ENCODE measurements around the gene KCND1.
"Not testable (repeated sequence)": the region's sequence is repeated elsewhere in the genome, so short reads cannot be mapped to it uniquely, and the experiment has no call there.

The KCND1 gene

DNA sequence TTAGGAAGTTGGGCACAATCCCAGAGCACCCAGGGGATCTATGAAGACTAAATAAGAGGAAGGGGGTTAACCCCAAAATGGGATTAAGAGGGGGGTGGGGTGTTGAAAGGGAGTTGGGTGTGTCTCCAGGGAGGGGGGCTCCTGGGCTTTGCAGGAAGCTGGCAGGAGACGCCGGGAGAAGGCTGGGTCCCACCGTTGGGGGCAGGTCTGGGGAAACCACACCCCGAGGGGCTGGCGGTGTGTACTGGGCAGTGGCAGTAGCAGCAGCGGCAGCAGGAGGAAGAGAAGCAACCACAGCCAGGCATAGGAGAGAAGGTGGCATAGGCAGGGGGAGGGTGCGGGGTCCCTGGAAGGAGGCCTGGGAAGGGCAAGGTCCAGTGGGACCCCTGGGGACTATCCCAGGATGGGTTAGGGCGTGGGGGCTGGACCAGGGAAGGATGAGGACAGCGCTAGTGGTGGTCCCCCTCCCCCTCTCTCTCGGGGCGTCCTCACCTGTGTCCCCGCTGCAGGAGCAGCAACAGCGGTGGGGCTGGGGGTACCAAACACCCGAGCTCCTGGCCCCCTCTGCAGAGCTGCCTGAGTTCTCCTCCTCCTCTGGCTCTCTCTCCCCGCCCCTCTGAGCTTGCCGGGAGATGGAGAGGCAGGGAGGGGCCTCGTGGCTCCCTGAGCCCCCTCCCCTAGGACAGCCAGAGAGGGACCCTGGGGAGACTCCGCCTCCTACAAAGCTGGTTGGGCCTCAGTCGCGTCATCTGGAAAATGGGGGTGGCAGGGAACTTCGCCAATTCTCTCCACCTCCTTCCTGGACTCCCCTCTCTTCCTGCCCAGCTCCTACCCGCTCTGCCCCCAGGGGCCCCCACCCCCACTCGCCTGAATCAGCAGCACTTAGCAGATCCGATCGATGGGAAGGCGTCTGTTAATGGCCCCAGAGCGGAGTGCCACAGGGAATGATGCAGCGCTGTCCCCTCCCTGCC lies at the start of gene KCND1:
KCND1 (minus strand) TSS at position 596 of the 971 bp plus-strand sequence. CDS start 1,573 bp downstream, outside the sequence.
- DNase-seq: no peak

DNA sequence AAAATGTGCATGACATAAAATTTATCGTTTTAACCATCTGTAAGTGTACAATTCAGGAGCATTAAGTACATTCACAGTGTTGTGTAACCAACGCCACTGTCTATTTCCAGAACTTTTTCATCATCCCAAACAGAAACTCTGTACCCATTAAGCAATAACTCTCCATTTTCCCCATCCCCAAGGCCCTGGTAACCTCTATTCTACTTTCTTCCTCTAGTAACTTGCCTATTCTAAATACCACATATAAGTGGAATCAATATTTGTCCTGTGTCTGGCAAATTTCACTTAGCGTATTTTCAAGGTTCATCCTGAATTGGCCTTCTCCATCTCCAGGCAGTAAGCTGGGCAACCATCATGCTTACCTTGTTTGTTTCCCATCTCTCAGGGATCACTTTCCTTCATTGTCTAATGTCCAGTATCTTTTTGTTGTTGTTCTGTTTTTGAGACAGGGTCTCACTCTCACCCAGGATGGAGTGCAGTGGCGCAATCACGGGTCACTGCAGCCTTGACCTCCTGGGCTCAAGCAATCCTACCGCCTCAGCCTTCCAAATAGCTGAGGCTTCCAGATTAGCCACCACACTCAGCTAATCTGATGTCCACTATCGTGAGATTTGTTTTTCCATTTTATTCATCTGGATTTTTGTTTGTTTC lies 48.1 kb upstream of the KCND1 start:
- DNase-seq: no peak

DNA sequence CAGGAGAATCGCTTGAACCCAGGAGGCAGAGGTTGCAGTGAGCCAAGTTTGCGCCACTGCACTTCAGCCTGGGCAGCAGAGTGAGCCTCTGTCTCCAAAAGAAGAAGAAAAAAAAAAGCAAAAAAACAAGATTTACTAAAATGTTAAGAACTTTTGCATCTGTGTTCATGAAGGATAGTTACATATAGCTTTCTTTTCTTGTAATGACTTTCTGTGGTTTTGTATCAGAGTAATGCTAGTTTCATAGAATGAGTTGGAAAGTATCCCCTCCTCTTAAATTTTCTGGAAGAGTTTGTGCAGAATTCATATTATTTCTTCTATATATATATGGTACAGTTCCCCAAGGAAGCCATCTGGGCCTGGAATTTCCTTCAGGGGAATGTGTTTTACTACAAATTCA lies 47.4 kb upstream of the KCND1 start:
- DNase-seq: no peak

DNA sequence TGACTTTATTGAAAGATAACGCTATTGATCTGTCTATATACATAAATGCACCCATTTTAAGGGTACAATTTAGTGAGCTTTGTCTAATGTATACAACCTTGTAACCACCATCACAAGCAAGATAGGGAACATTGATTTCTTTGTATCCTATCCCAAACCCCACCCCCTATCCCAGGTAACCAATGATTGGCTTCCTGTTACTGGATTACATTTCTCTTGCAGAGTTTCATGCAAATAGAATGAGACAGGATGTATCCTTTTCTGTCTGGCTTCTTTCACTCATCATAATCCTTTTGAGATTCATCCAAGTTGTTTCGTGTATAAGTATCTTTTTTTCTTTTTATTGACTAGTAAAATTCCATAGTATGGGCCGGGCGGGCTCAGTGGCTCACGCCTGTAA lies 32.1 kb upstream of the KCND1 start:
- DNase-seq: no peak

DNA sequence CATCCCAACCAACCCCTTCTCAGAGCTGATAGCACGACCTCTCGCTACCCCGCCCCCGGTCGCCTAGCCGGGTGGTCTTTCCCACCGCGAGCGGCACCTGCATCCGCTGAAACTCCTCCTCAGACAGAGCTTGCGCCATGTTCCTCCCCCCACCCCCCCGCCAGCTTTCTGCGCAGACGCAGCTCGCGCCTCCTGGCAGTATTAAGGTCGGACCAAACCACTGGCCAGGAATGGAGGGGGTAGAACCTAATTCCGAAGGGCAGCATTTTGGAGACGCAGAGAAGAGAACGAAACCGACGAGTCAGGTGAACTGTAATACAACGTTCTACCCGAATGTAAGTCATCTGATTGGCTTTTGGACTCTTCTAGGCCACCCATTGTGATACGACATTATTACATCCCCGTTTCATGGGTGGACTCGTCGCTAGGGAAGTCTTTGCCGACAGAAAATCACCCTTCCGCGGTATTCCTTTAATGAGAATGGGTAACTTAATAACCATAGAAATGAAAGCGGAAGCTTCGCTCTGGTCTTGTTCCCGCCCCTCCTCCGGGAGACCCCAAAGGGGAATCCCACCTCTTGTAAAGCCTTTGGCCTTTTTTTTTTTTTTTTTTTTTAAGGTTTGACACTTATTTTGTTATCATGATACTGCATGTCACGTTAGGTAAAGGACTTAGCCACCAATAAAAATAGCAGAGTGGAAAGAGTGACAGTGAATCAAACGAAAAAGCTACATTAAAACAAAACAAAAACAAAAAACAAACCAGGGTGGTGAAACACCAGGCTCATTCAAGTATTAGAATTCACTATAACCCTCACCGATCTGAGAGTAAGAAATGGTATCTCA lies 30.7 kb upstream of the KCND1 start, which contains the start of gene GRIPAP1:
GRIPAP1 (minus strand) TSS at position 174 of the 845 bp plus-strand sequence; CDS start at position 139, 35 bp downstream.
- peak; percentile 57 to 59 for DNase-seq

DNA sequence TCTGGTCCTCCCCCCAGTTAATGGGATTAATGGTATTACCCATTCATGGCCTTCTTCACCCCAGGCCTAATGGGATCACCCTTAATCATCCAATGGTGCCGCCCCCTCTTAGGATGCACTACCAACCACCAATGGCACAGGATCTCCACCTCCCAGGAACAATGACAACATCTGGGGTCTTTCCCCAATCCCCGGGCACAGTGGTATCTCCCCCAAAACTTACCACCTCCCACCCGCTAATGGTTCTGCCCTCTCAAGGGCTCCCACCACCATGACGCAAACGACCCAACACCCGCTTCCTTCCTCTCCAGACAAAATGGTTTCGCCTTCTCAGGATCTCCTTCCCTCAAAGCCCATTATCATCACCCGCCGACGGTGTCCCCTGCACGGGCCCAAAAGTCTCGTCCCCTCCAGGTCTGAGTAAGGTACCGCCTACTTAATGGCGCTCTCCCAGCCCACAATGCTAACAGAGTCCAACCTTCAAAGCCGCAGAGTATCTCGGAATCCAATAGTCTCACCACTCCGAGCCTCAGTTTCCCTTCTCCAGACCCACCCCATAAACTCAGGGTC lies 30.0 kb upstream of the KCND1 start:
- DNase-seq: peak; percentile 19 to 20

DNA sequence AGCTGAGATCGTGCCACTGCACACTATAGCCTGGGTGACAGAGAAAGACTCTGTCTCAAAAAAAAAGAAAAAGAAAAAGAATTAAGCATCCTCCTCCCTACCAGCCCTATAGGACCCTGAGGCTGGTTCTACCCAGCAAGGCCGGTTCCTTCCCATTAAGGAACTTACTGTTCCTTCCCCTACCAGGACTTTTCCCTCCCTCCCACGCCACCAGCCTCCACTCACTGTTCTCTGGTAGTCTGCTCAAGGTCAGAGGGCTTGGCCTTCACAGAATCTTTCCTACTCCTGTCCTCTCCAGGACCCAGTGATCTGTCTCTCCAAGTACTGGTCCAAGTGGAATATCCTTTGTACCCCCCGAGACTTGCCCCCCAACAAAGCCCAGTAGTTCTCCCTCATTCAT lies 29.0 kb upstream of the KCND1 start:
- no peak for DNase-seq

DNA sequence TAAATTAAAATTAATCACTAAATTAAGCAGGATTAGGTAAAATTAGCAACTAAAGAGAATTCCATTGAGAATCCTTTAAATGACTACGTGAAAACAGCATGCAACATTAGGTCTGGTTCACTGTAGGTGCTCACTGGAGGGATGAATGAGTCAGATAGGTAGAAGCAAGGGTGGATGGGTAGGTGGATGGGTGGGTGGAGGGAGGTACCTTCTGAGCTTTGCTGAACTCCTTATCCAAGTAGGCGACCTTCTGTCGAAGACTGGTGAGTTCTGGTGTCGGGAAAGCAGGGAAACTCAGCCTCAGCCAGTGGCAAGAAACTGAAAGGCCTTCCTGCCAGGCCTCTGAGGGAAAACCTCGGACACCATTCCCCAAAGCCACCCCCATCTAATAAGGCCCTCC lies 27.4 kb upstream of the KCND1 start:
- no peak for DNase-seq

DNA sequence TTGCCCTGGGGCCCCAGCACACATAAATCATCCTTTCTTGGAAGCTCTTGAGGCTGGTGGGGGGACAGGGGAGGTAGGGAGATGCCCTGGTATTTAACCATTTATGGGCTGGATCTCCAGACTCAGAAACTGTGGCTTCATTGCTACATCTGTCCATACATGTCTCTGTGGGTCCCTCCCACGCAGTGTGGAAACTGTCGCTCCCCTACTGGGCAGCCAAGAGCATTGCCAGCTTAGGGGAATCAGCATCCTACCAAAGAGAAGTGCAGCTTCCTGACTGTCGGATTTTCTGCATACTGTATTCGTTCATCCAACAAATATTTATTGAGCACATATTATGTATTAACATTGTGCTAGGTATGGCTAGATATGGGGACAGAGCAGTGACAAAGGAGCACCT lies 26.7 kb upstream of the KCND1 start:
- no peak for DNase-seq

DNA sequence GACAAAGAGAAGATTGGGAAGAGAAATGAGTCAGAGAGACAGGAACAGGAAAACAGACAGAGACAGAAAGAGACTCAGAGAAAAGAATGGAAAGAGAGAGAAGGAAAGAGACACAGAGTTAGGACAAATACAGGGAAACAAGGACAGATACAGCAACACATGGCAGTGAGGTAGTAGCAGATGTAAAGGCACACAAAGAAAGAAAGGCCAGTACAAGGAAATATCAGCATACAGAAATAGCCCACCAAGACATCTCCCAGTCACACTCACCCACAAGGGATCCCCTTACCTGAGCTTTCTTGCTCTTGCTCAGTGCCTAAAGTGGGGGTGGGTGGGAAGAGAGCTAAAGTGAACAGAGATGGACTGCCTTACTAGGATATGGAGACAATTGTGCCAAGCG lies 26.2 kb upstream of the KCND1 start:
- no peak for DNase-seq

DNA sequence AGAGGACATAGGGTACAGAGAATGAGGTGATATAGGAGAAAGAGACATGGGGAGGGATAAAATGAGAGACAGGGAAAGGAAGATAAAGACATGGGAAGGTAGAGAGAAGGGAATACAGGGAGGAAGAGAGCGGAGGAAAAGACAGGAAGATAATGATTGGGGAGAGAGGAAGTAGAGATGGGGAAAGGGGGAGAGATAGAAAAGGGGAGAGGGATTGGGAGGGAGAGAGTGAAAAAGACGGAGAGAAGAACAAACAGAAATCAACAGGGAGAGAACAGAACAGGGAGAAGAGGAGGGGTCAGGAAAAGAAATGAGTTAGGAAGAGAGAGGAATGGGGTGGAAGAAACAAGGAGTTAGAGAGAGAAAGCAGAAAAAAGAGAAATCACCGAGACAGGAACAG lies 25.8 kb upstream of the KCND1 start:
- DNase-seq: no peak

DNA sequence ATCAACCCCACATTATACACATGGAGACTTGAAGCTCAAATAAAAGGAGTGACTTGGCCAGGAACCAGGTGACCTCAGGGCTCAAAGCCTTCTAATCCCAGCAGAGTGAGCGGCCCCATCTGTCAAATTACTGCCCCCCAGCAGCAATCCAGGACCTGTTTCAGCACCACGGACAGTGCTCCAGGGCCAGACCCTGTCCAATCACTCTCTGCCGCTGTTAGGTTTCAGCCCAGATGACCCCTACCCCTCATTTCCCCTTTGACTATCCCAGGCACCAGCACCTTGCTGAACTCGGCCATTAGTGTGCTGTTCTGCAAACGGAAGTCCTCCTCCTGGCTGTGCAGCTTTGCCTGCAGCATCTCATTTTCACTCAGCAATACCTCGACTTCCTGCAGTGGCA lies 25.3 kb upstream of the KCND1 start:
- DNase-seq: no peak

DNA sequence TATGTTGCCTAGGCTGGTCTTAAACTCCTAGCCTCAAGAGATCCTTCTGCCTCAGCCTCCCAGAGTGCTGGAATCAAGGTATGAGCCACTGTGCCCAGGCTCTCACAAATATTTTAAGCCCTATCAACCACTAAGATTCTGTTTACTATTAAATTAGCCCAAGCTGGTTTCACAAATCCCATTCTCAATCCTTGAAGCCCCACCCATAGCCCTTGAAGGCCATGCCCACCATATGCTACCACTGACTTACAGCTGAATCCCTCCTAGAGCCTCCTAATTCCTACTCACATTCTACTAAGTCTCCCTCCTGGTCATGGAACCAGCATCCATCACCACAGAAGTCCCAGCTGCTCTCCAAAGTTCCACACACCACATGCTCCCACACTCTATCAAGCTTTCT lies 20.7 kb upstream of the KCND1 start:
- DNase-seq: no peak

DNA sequence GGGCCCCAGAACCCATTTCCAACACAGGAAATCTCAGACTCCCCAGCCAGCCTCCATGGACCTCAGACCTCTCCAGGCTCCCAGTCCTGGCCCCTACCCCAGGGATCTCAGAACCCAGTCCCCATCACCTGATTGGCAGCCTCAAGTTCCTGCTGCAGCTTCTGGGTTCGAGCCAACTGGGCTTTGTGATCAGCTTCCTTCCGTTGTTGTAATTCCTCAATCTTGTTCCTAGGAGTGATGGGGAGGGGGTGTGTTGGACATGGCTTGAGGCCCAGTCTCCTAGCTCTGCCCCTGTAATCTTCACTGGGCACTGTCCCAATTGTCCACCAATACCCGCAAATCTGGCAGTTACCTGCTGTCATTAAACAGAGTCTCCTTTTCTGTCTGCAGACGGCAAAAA lies 17.8 kb upstream of the KCND1 start:
- no peak for DNase-seq

DNA sequence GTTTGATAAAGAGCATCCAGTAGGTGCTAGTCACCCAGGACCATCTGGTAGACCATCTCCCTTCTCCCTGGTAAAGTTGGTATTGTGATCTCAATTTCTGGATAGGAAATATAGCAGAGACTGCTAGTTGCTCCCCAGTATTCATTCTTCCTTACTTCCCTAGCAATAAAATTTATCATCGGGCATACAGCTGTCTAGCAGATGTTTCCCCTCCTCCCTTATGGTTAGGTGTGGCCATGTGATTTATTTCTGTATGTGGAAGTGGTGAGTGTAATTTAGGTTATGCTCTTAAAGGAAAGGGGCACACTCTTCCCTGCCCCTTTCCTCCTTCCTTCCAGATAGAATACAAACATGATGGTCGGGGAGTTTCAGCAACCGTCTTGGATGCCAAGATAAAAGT lies 12.3 kb upstream of the KCND1 start:
- DNase-seq: no peak

DNA sequence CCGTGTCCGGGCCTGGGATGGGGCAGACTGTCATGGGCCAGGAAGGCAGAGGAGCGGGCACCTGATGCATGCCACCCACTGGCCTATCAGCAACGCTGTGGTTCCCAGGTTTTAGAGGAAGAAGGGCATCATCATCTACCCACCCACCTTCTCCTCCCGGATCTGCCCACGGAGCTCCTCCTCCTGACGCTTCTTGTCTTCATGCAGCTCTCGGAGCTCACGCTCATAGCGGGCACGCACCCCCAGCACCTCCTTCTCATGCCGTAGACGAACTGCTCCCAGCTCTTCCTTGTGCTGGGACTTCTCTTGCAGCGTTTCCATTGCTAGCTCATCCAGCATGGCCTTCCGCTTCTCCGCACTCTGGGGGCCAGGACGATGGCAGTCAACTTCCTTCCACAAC lies 11.4 kb upstream of the KCND1 start:
- DNase-seq: no peak

DNA sequence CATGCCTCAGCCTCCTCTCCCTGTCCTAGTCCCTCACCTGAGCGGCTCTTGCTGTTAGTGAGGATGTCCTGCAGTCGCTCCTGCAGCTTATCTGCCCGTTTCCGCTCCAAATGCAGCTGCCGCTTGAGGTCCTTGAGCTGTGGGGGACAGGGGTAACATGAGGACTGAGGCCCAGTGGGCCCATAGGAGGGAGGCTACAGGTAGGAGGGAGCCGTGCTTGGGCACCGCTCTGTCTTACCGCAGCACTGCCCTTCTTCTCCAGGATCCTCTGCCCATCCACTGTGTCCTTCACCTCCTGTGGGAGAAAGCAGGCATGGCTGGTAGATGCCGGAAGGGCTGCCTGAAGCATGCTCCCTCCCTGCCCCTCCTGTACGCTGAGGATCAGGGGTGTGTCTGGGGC lies 9.5 kb upstream of the KCND1 start:
- DNase-seq: no peak

DNA sequence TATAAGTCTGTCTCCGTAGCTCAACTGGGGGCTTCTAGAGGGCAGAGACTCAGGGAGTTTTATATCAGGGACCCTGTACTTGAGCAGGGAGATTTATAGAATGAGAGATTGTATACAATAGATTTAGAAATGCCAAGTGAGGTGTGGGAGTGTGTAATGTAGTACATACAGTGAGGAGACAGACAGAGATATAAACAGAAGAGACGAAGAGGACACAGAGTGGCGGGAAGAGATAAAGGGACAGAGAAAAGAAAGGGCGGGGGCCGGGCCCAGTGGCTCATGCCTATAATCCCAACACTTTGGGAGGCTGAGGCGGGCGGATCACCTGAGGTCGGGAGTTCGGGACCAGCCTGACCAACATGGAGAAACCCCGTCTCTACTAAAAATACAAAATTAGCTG lies 8.7 kb upstream of the KCND1 start:
- DNase-seq: not testable (repeated sequence)

DNA sequence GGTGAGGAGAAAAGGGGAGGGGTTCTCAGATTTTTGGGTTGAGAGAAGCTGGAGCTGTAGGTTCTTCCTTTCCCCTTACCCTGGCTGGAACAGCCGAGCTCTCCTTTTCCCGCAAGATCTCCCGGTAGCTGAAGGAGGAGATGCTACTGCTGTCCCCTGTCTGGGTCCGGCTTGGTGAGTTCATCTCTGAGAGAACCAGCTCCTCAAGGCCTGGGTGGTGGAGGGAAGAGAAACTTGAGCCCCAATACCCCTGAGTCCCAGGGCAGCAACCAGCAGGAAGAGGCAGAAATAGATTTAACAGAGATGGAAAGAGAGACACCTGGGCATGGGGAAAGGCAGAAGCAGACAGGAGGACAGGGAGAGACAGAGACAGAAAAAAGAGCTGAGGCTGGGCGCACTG lies 6.6 kb upstream of the KCND1 start:
- DNase-seq: no peak

DNA sequence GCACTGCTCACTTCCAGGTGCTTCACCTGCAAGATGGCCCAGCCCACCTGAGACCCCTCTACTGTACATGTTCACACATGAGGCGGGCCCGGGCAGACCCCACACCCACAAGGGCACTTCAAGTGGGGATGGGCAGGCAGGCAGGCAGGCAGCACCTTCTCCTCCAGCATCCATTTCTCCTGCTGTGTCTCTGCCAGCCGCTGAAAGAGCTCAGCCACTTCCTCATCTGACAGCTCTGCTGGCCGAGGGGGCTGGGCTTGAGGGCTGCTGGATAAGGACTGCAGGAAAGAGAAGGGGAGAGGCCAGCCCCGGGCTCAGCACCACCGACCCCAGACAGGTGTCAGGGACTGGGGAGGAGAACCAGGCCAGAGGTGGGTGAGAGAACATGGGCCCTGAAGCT lies 4.4 kb upstream of the KCND1 start:
- DNase-seq: no peak

DNA sequence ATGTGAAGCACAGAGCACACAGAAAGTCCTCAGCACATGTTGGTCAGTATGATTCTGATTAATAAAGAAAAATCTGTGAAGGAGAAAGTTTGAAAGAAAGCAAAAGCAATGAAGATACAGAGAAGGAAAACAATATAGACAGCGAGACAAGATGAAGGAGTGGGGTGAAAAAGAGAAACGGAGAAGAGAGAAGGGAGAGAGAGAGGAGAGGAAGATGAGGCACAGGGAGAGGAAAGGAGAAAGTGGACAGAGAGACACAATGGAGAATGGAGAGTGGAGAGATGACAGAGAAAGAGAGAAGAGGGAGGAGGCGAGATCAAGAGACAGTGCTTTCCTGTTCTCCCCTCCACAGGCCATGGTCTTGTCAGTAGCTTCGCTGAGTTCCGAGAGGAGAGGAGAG lies 3.9 kb upstream of the KCND1 start:
- no peak for DNase-seq

DNA sequence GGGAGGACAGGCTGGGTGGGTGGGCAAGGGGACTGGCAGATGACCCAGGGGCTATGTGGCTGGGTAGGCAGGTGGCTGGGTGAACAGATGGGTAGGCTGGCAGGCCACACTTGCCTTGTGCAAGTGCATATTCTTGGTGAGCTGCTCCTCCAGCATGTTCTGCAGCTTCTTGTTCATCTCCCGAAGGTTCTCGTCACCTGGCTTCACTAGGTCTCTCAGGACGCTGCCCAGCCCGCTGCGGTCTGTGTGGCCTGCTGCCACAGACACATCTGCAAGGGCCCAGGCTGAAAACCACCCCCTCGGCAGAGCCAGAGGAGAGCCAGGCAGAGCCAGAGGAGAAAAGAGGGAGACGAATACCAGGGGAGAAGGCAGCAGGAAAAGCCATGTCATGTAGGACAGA lies 3.4 kb upstream of the KCND1 start:
- no peak for DNase-seq

DNA sequence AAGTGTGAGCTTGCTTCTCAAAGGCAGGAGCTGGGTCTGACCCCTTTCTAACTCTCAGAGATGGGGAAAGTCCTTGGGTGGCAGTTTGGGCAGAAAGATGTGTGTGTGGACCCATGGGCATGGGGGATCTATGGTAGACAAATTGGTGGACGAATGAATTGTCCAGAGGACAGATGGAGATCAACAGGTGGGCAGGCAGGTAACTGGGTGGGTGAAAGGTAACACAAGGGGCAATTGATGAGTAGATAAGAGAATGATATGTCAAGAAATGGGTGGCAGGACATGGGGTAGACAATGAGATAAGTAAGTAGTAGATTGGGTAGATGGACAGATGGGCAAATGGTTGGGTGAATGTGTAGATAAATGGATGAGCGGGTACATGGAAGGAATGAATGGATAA lies 2.9 kb upstream of the KCND1 start:
- DNase-seq: no peak

All from stimulated activated CD4-positive, alpha-beta T cell treated with anti-CD3 and anti-CD28 coated beads, Interleukin-2, amount 100 ng/mL, for 48 hours (primary cell).